ENCODE data around the gene ANKRD30B. TPM values are rescaled to one million over a fixed set of nuclear protein-coding genes. Genes with fewer than 3 reads are reported as not detected.
"Not testable (repeated sequence)": the region's sequence is repeated elsewhere in the genome, so short reads cannot be mapped to it uniquely, and the experiment has no call there.

ANKRD30B gene
- polyA plus RNA-seq (2012; ENCODE audit: low read depth, missing spikeins) = not detected

GRCh38 chr18:14747513-14748474 is at the start of gene ANKRD30B:
Gene ANKRD30B, plus strand, starts transcription at chr18:14748172. Its CDS starts 248 bp downstream, at chr18:14748420.
- DNase-seq (ENCODE audit: insufficient read length, low spot score) (no peak), FAIRE-seq (no peak)
- TF ChIP-seq POLR2A (IDR thresholded peaks at IDR 0.05; ENCODE audit: low read depth, low read length) = no peak
- TF ChIP-seq POU2F2 (IDR thresholded peaks at IDR 0.05; ENCODE audit: low read depth, low read length) = no peak
- no peak for TF ChIP-seq TAF1 (IDR thresholded peaks at IDR 0.05; ENCODE audit: low read depth, low read length)
- no peak for TF ChIP-seq SPI1 (IDR thresholded peaks at IDR 0.05; ENCODE audit: low read depth, low read length)
- TF ChIP-seq PAX5 (IDR thresholded peaks at IDR 0.05; ENCODE audit: insufficient read depth, low read length, severe bottlenecking) = no peak
- no peak for TF ChIP-seq POLR2AphosphoS5 (IDR thresholded peaks at IDR 0.05; ENCODE audit: low read depth, low read length)

GRCh38 chr18:14701286-14702040 is 46.5 kb upstream of the ANKRD30B start:
- FAIRE-seq; DNase-seq (ENCODE audit: insufficient read length, low spot score): not testable (repeated sequence)

- FAIRE-seq; DNase-seq (ENCODE audit: insufficient read length, low spot score): not testable (repeated sequence)
These were observed 38.2 kb upstream of the ANKRD30B start for GRCh38 chr18:14709761-14710160.

GRCh38 chr18:14721569-14721968 is 26.4 kb upstream of the ANKRD30B start:
- not testable (repeated sequence) for FAIRE-seq; DNase-seq (ENCODE audit: insufficient read length, low spot score)

- FAIRE-seq; DNase-seq (ENCODE audit: insufficient read length, low spot score): not testable (repeated sequence)
These were observed 8.9 kb upstream of the ANKRD30B start for GRCh38 chr18:14739056-14739455.

- no peak for FAIRE-seq
These were observed 1.1 kb upstream of the ANKRD30B start for GRCh38 chr18:14746897-14747296.

GRCh38 chr18:14748496-14748895 is 524 bp downstream of the ANKRD30B start:
- TF ChIP-seq POLR2A (IDR thresholded peaks at IDR 0.05; ENCODE audit: low read depth, low read length) (no peak), SPI1 (IDR thresholded peaks at IDR 0.05; ENCODE audit: low read depth, low read length) (no peak), TAF1 (IDR thresholded peaks at IDR 0.05; ENCODE audit: low read depth, low read length) (no peak), PAX5 (IDR thresholded peaks at IDR 0.05; ENCODE audit: insufficient read depth, low read length, severe bottlenecking) (no peak), POU2F2 (IDR thresholded peaks at IDR 0.05; ENCODE audit: low read depth, low read length) (no peak), POLR2AphosphoS5 (IDR thresholded peaks at IDR 0.05; ENCODE audit: low read depth, low read length) (no peak)
- no peak for FAIRE-seq
- no peak for DNase-seq (ENCODE audit: insufficient read length, low spot score)

More at GRCh38 chr18:14746897-14747296, 1.1 kb upstream of the ANKRD30B start:
- no peak for DNase-seq (ENCODE audit: insufficient read length, low spot score)
- TF ChIP-seq POLR2A (IDR thresholded peaks at IDR 0.05; ENCODE audit: low read depth, low read length) = no peak
- TF ChIP-seq POU2F2 (IDR thresholded peaks at IDR 0.05; ENCODE audit: low read depth, low read length) = no peak
- TF ChIP-seq PAX5 (IDR thresholded peaks at IDR 0.05; ENCODE audit: insufficient read depth, low read length, severe bottlenecking) = no peak
- no peak for TF ChIP-seq POLR2AphosphoS5 (IDR thresholded peaks at IDR 0.05; ENCODE audit: low read depth, low read length)
- no peak for TF ChIP-seq TAF1 (IDR thresholded peaks at IDR 0.05; ENCODE audit: low read depth, low read length)
- TF ChIP-seq SPI1 (IDR thresholded peaks at IDR 0.05; ENCODE audit: low read depth, low read length) = no peak

GRCh38 chr18:14763566-14763965 is 15.6 kb downstream of the ANKRD30B start:
- not testable (repeated sequence) for FAIRE-seq; DNase-seq (ENCODE audit: insufficient read length, low spot score)

- DNase-seq (ENCODE audit: insufficient read length, low spot score) (no peak), FAIRE-seq (no peak)
These were observed 19.5 kb downstream of the ANKRD30B start for GRCh38 chr18:14767474-14767873.

GRCh38 chr18:14768241-14768640 is 20.3 kb downstream of the ANKRD30B start:
- FAIRE-seq = no peak
- DNase-seq (ENCODE audit: insufficient read length, low spot score) = no peak
- no peak for TF ChIP-seq TAF1 (IDR thresholded peaks at IDR 0.05; ENCODE audit: low read depth, low read length)

More at GRCh38 chr18:14767474-14767873, 19.5 kb downstream of the ANKRD30B start:
- TF ChIP-seq POLR2AphosphoS5 (IDR thresholded peaks at IDR 0.05; ENCODE audit: low read depth, low read length) (no peak), POU2F2 (IDR thresholded peaks at IDR 0.05; ENCODE audit: low read depth, low read length) (no peak), POLR2A (IDR thresholded peaks at IDR 0.05; ENCODE audit: low read depth, low read length) (no peak)

- FAIRE-seq (no peak), DNase-seq (ENCODE audit: insufficient read length, low spot score) (no peak)
- TF ChIP-seq PAX5 (IDR thresholded peaks at IDR 0.05; ENCODE audit: insufficient read depth, low read length, severe bottlenecking) = no peak
- no peak for TF ChIP-seq POLR2A (IDR thresholded peaks at IDR 0.05; ENCODE audit: low read depth, low read length)
- TF ChIP-seq POU2F2 (IDR thresholded peaks at IDR 0.05; ENCODE audit: low read depth, low read length) = no peak
- TF ChIP-seq SPI1 (IDR thresholded peaks at IDR 0.05; ENCODE audit: low read depth, low read length) = no peak
- TF ChIP-seq POLR2AphosphoS5 (IDR thresholded peaks at IDR 0.05; ENCODE audit: low read depth, low read length) = no peak
- TF ChIP-seq TAF1 (IDR thresholded peaks at IDR 0.05; ENCODE audit: low read depth, low read length) = no peak
These were observed 21.4 kb downstream of the ANKRD30B start for GRCh38 chr18:14769381-14769780.

All from GM12891 (cell line).